Transverse colon (tissue), 4 donors: ENCODE measurements around the gene GPR39. TPM values are rescaled to one million over a fixed set of nuclear protein-coding genes. Genes with fewer than 3 reads are reported as not detected.

Source experiments
- DNase-seq: peaks from one replicate; pipeline ENCODE4 v3.0.0-alpha.2; 2019
- H3K27ac ChIP-seq, 4 donors: fragments of 200-600 bp; sonication (generic); 2 replicates each; pipeline ENCODE4 v1.5.1; 2016 to 2018; ENCODE audit warnings: inconsistent platforms in 4 of 4
- H3K27me3 ChIP-seq: fragments of 200-600 bp; sonication (generic); 2 replicates; pipeline ENCODE4 v1.5.1; 2017; ENCODE audit warnings: inconsistent platforms
- H3K36me3 ChIP-seq, 4 donors: fragments of 200-600 bp; sonication (generic); 2 replicates each; pipeline ENCODE4 v1.5.1; 2017 to 2019; ENCODE audit warnings: inconsistent platforms in 4 of 4
- H3K4me1 ChIP-seq, 4 donors: fragments of 200-600 bp; sonication (generic); 2 replicates each; pipeline ENCODE4 v1.5.1; 2017 to 2020; ENCODE audit warnings: inconsistent platforms in 4 of 4
- H3K4me3 ChIP-seq, 4 donors: fragments of 200-600 bp; sonication (generic); 1 replicate in 1 of 4; 2 replicates in 3 of 4; pipeline versions ENCODE4 v1.5.1 to v1.6.1; 2017 to 2019; ENCODE audit warnings: inconsistent platforms in 4 of 4
- H3K9me3 ChIP-seq, 2 donors: fragments of 200-600 bp; sonication (generic); 2 replicates each; pipeline ENCODE4 v1.5.1; 2017 to 2019; ENCODE audit warnings: inconsistent platforms in 2 of 2
- EP300 ChIP-seq: sonication (generic); formaldehyde crosslinking; IDR thresholded peaks from one replicate; pipeline ENCODE4 v1.6.1; 2017; ENCODE audit warnings: antibody characterized with exemption, low read depth
- POLR2A ChIP-seq: fragments of 450-650 bp; IDR thresholded peaks from one replicate; pipeline ENCODE4 v1.6.1; 2016; ENCODE audit warnings: antibody characterized with exemption, mild to moderate bottlenecking, moderate library complexity
- POLR2AphosphoS5 ChIP-seq, 3 donors: sonication (generic); formaldehyde crosslinking; IDR thresholded peaks; one replicate each; pipeline ENCODE4 v1.6.1; 2016; ENCODE audit warnings: antibody characterized with exemption in 3 of 3
- WGBS, 2 donors: methylation state at CpG; one replicate each; pipeline ENCODE4 v1.1.5; 2018; ENCODE audit warnings: low coverage in 1 of 2; 5-methylcytosine and 5-hydroxymethylcytosine counted together
- in situ Hi-C, 4 donors: fragments of 200-750 bp; cut with MboI; loops; one replicate each; pipeline versions ENCODE4 v1.15.0 to v1.15.1; 2017; ENCODE audit warnings: low sequenced_read_pairs in 3 of 4, low pct_ligation_motif_present in 1 of 4, low pct_unique_long_range_greater_than_20kb in 1 of 4
- intact Hi-C: fragments of 100-400 bp; cut with DNase I; formaldehyde crosslinking; loops from one replicate; pipeline ENCODE4 v1.15.1; 2023; ENCODE audit warnings: low total_unique reads
- total RNA-seq, 4 donors: library from RNA; depleted of rRNA; stranded (reverse); fragments of >200 nt; gene quantifications; one replicate each; pipeline ENCODE4 v1.1.0, GENCODE V29; 2016
- TF ChIP-seq, protein P1 (sequence below), 5 experiments: fragments of 200-600 bp in 3 of 5; fragments of 450-650 bp in 2 of 5; sonication (generic) in 3 of 5; IDR thresholded peaks; 1 replicate in 2 of 5; 2 replicates in 3 of 5; pipeline ENCODE4 v1.5.1; 2016 to 2017; ENCODE audit warnings: antibody characterized with exemption in 5 of 5, inconsistent platforms in 3 of 5, mild to moderate bottlenecking in 2 of 5, moderate library complexity in 1 of 5

GPR39 gene
- total RNA-seq, 4 donors from 2014 or later: 26.3 to 85.3 (median 39.6) TPM

DNA sequence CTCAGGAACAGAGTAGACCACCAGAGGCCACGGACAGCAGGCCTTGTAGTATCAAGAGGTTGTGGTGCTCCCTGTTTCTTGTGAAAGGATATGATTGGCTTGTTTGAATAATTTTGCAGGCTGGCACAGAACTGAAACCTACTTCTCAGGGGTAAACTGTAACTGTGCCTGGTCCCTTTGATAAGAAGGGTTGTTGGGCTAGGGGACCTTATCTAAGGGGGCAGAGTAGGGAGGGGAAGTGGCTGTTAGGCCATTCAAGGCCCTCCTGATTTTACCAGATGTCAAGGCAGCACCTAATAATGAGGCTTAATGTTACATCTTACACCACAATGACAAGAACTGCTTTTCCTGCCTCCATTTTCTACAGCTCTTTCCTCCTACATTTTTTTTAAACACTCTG, 45.6 kb downstream of the GPR39 start:
- H3K27ac ChIP-seq: no peak overlapping the region
- intact Hi-C loops (no loop called here), in situ Hi-C loops (no loop called here)
- peaks cover 0 to 4% (median 0%) of the 10 kb centered on the region in 4 donors for H3K36me3 ChIP-seq
- DNase-seq: no peak
- no peaks in the 10 kb centered on the region for H3K4me1 ChIP-seq
- TF ChIP-seq POLR2A: no peak
- TF ChIP-seq, protein P1, sequence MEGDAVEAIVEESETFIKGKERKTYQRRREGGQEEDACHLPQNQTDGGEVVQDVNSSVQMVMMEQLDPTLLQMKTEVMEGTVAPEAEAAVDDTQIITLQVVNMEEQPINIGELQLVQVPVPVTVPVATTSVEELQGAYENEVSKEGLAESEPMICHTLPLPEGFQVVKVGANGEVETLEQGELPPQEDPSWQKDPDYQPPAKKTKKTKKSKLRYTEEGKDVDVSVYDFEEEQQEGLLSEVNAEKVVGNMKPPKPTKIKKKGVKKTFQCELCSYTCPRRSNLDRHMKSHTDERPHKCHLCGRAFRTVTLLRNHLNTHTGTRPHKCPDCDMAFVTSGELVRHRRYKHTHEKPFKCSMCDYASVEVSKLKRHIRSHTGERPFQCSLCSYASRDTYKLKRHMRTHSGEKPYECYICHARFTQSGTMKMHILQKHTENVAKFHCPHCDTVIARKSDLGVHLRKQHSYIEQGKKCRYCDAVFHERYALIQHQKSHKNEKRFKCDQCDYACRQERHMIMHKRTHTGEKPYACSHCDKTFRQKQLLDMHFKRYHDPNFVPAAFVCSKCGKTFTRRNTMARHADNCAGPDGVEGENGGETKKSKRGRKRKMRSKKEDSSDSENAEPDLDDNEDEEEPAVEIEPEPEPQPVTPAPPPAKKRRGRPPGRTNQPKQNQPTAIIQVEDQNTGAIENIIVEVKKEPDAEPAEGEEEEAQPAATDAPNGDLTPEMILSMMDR (IDR thresholded peaks at IDR 0.05): no peak
- no peak for TF ChIP-seq POLR2AphosphoS5 (IDR thresholded peaks at IDR 0.05)
- TF ChIP-seq EP300: no peak
- H3K9me3 ChIP-seq: peaks cover 20 to 29% of the 10 kb centered on the region in 2 donors
- no peak overlapping the region for H3K4me3 ChIP-seq
- H3K27me3 ChIP-seq: no peaks in the 10 kb centered on the region
- 67% methylated on average over 1 of the region's 1 CpG; no CpG with 5 or more reads in 1 of the 2 donors for WGBS, 2 donors

DNA sequence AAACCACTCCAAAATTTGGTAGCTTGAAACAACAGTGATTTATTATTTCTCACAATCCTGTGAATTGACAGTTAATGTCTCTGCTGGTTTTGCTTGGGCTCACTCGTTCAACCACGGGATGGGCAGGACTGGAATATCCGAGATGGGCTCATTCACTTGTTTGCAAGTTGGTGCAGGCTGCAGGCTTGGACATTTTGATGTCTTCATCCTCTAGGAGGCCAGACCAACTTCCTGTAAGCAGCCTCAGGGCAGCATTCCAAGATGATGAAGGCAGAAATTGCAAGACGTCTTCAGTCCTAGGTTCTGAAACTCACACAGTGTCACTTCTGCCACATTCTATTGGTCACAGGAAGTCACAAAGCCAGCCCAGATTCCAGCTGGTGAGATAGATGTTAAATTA, 47.1 kb downstream of the GPR39 start:
- Histone ChIP-seq H3K4me1 (no peaks in the 10 kb centered on the region), H3K9me3 (peaks cover 20 to 37% of the 10 kb centered on the region in 2 donors), H3K27me3 (no peaks in the 10 kb centered on the region), H3K27ac (no peak overlapping the region), H3K36me3 (peaks cover 0 to 4% (median 0%) of the 10 kb centered on the region in 4 donors), H3K4me3 (no peak overlapping the region)
- in situ Hi-C loops: no loop called here
- DNase-seq: no peak
- TF ChIP-seq EP300 (no peak), POLR2A (no peak), POLR2AphosphoS5 (IDR thresholded peaks at IDR 0.05) (no peak)
- TF ChIP-seq, protein P1 (IDR thresholded peaks at IDR 0.05): no peak
- 50 to 80% methylated on average over 1 to 4 of the region's 4 CpGs for WGBS, 2 donors
- intact Hi-C loops: no loop called here

DNA sequence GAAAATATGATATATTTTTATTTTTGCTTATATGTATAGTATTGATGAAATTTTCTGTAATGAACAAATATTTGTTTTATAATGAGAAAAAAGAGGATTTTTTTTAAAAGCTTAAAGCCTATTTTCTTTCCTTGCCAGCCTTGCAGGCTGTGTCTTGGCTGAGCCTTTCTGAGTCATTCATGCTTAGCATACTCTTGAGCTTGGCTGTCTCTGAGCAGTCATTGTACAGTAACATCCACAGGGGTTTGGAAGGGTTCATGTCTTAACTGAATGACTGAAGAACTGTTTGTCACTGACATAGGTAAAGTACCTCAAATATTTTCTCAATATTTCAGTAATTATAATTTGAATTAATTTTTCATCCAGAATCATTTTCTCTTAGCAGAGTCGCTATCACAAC, 49.3 kb downstream of the GPR39 start:
- WGBS, 2 donors: 82 to 84% methylated on average over 1 of the region's 1 CpG

DNA sequence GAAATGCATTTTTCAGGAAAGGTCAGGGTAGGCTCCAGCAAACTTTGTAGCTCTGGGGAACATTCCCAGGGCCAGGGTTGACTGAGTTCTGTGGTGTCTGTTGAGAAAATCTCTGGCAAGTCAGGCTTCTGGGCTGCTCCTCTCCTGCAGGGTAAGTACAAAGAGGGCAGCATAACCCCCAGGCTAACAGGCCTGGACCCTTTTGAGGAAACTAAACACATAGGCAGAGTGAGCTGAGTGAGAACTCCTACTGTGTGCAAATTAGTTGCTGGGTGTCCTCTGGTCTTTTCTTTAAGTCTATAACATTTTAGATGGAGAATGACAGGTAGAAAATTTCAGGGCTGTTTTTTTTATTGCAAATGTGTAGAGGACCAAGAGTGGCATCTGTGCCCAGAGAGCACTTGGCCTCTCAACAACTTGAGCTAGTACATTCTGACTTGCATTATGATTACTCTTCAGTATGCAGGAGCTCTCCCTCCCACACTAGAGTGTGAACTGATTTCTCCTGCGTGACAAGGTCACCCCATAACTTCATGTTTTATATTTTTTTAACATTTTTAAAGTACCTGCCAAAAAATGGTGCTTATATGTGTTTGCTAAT, 49.9 kb downstream of the GPR39 start:
- intact Hi-C loops: no loop called here
- Histone ChIP-seq H3K4me1 (no peaks in the 10 kb centered on the region), H3K4me3 (no peak overlapping the region), H3K27ac (no peak overlapping the region), H3K9me3 (peaks cover 20 to 37% of the 10 kb centered on the region in 2 donors), H3K36me3 (peaks cover 0 to 4% (median 0%) of the 10 kb centered on the region in 4 donors), H3K27me3 (no peaks in the 10 kb centered on the region)
- in situ Hi-C loops: no loop called here
- DNase-seq: no peak
- TF ChIP-seq, protein P1 (IDR thresholded peaks at IDR 0.05): no peak
- TF ChIP-seq POLR2A (no peak), EP300 (no peak), POLR2AphosphoS5 (IDR thresholded peaks at IDR 0.05) (no peak)
- WGBS, 2 donors: 79 to 80% methylated on average over 1 of the region's 1 CpG

More for the DNA sequence above, 49.3 kb downstream of the GPR39 start:
- no peak for DNase-seq
- Histone ChIP-seq H3K36me3 (peaks cover 0 to 4% (median 0%) of the 10 kb centered on the region in 4 donors), H3K27ac (no peak overlapping the region), H3K9me3 (peaks cover 20 to 37% of the 10 kb centered on the region in 2 donors), H3K27me3 (no peaks in the 10 kb centered on the region), H3K4me3 (no peak overlapping the region), H3K4me1 (no peaks in the 10 kb centered on the region)
- in situ Hi-C loops: no loop called here
- intact Hi-C loops: no loop called here
- no peak for TF ChIP-seq POLR2AphosphoS5 (IDR thresholded peaks at IDR 0.05)
- no peak for TF ChIP-seq EP300
- TF ChIP-seq, protein P1 (IDR thresholded peaks at IDR 0.05): no peak
- TF ChIP-seq POLR2A: no peak
